Activated CD4-positive, alpha-beta T cell treated with anti-CD3 and anti-CD28 coated beads, Interleukin-2, Interleukin-4, amounts not matched to agents 100 ng/mL and 50 ng/mL, durations not matched to agents 16 hours and 8 hours (primary cell): ENCODE data around the gene SKAP2.

Source experiments
- DNase-seq: peaks from one replicate; pipeline ENCODE4 v3.0.0-alpha.2; 2020; ENCODE audit warnings: low spot score

Gene SKAP2, protein sequence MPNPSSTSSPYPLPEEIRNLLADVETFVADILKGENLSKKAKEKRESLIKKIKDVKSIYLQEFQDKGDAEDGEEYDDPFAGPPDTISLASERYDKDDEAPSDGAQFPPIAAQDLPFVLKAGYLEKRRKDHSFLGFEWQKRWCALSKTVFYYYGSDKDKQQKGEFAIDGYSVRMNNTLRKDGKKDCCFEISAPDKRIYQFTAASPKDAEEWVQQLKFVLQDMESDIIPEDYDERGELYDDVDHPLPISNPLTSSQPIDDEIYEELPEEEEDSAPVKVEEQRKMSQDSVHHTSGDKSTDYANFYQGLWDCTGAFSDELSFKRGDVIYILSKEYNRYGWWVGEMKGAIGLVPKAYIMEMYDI

DNA sequence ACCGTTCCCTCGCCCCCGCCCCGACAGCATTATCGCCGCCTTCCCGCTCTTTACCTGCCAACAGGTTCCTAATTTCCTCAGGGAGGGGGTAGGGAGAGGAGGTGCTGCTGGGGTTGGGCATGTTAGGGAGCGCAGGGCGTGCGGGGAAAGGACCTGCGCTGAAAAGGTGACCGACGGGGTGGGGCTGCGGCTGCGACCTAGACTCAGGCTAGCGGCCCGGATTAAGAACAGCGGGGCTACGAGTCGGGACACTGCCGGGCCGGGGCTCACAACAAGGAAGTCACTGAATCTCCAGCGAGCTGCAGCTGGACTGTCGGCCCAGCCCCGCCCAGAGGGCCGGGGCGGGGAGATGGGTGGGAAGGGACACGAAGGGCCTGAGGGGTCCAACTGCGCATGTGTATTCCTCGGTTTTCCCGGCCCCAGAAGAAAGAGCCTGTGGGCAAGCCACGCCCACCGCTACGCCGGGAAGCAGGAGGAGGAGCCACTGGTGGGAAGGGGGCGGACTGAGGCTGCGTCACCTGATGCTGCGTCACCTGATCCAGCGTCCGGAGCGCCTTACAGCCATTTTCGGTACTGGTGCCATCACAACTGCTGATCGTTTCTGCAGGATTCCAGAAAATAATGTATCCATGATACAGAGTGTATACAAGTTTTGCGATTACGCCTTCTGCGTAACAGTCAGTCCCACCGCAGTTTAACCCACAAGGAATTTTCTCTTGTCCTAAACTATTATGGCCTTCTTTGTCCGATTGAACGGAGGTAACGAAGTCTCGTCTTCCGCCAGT lies at the start of gene SKAP2:
TSS of gene SKAP2 (minus strand) at position 282 of the 785 bp plus-strand sequence. CDS start at position 121, 161 bp downstream.
- peak; percentile 96 for DNase-seq

DNA sequence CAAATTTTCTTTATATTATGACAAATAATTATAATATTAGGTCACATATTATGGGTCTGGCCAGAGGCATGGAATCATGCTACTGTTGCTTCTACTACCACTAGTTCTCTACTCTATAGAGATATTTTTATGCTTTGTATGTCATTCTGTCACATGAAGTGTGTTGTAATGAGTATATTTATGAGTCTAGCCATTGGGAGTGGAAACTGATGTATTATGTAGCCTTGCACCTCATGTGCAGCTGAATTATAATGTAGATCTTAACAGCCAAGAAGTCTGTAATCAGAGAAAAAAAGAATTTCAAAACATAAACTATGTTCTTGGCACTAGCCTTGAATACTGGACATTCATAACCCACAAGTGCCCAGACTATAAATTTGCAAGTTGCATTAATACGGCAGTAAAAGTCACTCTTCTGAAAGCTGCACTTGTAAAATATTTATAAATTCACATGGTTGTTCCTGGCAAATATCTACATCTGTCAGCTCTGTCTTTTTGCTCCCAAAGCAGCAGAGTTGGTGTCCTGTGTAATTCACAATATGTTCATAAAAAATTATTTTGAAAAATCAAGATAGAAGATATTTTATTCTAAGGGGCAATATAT lies 48.6 kb upstream of the SKAP2 start:
- DNase-seq, result no peak

DNA sequence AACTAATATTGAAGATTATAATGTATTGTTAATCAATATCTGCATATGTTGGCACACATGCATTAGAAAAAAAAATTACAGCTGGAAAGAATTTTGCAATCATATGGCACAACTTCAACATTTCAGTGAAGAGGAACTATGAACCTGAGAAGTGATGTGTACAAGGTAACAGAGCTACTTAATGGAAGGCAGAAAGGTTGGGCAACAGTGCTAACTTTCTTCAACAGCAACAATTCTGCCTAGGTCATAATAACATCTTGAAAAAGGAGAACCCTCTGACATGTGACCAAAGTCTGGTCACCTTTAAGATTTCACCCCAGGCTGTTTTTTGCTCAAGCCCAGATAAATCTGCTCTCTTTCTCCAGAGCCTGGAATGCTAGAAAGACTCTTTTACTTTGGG lies 47.9 kb upstream of the SKAP2 start:
- no peak for DNase-seq

DNA sequence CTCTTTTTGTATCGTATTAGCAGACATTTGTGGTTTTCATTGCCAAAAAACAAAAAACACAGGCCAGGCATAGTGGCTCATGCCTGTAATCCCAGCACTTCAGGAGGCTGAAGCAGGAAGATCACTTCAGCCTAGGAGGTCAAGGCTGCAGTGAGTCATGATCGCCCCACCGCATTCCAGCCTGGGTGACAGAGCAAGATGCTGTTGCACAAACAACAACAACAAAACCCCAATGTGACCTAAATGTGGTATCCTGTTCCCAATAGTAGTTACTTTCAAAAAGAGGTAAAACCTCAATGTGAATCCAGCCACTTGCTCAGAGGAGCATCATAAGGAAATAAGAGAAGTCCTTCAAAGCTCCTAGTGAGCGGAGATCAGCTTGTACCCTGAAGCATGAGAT lies 45.8 kb upstream of the SKAP2 start:
- no peak for DNase-seq

DNA sequence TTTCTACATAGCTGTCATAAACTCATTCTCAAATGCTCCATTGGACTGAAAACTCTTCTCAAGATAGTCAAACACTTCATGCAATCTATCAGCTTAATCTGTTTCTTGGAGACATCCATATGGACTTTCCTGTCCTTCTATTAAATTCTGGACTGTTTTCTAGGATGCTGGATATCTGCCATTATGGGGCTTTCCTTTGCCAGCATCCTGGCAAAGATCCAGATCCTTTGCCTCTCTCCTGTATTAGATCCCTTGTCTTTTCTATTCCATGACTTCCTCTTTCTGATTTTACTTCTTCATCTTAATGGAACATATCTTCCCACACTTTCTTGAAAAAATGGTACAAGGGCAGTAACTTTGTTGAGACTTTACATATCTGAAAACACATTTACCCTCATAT lies 35.9 kb upstream of the SKAP2 start:
- no peak for DNase-seq

DNA sequence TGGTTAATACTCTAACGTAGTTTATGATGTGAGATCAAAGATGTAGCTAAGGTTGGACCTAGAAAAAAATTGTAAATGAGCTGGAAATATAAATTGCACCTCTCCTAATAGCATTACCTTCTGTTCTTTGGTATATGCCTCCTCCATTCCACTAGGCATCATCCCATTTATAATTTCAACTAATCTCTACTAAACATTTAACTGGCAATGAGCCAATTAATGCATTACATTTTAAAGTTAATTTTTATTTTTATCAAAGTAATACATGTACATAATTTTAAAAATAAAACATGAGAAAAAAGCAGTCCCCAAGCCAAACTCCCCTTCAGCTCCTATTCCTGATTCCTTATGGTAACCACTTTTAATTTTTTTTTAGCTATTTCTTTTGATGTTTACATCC lies 35.1 kb upstream of the SKAP2 start:
- DNase-seq, result no peak

DNA sequence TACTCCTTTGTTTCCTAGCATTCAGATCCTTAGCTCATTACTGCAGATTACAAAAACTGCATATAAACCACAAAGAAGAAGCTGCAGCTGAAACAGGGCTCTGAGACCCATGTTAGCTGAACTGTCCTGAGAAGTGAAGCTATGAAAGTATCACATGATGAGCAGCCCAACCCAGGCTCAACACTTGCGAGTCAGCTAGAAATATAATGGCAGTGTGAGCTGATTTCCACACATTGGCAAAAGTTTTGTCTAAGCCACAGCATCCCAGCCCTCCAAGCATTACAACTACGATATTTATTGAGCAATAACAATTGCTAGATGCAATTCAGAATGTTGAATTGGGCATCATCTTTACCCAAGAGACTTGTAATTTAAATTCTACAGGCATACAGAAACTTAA lies 34.5 kb upstream of the SKAP2 start:
- DNase-seq, result no peak

DNA sequence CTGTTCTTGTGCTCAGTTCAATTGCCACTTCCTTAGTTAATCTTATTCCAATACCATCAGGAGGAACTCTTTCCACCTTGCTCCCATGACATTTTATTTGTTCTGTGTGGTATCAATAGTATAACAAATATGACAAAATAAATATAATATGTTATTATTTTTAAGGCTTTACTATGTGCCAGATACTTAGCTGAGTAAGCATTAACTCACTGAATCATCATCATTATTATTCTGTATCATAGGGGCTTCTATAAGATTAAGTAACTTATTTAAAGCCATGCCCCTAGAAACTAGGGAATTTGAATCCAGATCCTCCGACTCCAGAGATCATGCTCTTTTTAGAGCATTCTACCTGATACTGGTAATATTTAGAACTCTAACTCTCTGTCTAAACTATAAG lies 33.5 kb upstream of the SKAP2 start:
- no peak for DNase-seq

DNA sequence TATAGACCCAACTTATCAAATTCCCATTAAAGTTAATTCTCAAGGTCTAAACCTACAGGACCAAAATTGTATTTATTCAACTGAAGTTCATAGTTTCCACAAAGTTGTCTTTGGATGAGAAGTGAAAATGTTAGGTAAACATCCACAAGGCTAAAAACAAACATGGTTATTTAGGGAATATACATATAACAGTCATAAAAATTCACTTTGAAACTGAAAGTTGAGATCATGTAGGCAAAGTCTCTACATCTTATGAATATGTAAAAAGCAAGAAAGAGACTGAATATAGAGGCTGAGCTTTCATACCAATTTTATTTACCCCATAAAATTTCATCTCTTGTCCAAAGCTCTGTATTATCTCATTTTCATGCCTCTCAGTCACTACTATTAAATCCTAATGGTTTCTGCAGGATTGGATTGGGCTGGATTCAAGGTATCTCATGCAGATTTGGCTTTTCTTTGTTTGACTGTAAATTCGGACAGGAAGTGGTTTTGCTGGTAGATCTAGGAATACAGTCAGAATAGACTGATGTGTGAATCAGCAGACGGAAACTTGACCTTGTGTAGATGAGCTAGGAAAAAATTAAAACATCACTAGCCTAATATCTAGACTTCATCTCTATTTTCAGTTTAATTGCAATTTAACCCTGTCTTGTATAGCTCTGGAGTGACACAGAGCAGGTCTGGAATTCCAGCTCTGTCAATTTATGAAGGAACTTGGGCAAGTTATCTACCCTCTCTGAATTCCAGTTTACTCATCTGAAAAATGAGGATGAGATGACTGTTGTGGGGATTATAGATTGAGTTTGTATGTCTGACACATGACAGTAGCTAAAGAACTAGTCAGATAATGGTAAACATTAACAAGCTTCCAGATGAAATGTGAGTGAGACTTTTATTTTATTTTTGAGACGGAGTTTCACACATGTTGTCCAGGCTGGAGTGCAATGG lies 27.3 kb upstream of the SKAP2 start:
- DNase-seq, result no peak

DNA sequence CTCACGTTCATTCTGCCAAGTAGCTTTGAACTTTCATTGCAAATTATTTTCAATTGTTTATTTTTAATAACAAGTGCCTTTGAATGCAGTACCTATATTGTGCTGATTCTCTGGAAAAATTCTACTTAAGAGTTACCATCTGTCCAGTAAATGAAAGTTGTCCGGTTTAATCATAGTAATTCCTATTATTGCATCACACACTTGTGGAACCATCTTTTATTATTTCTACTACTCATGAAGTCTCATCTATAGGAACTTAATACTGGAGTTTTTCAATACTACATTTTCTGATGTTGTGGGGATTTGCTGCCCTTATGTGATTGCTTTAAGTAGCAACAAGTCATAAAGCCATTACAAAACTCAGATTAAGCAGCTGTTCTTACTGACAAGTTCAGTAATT lies 16.5 kb upstream of the SKAP2 start:
- DNase-seq, result no peak

DNA sequence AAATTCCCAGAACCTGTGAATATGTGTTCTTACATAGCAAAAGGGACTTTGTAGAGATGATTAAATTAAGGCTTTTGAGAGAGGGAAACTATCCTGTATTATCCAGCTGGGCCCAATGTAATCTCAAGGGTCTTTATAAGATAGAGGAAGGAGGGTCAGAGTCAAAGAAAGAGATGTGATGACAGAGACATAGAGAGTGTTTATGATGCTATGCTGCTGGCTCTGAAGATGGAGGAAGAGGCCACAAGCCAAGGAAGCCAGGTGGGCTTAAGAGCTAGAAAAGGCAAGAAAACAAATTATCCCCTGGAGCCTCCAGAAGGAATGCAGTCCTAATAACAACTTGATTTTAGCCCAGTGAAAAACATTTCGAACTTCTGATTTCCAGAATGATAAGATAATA lies 15.3 kb upstream of the SKAP2 start:
- DNase-seq, result no peak

DNA sequence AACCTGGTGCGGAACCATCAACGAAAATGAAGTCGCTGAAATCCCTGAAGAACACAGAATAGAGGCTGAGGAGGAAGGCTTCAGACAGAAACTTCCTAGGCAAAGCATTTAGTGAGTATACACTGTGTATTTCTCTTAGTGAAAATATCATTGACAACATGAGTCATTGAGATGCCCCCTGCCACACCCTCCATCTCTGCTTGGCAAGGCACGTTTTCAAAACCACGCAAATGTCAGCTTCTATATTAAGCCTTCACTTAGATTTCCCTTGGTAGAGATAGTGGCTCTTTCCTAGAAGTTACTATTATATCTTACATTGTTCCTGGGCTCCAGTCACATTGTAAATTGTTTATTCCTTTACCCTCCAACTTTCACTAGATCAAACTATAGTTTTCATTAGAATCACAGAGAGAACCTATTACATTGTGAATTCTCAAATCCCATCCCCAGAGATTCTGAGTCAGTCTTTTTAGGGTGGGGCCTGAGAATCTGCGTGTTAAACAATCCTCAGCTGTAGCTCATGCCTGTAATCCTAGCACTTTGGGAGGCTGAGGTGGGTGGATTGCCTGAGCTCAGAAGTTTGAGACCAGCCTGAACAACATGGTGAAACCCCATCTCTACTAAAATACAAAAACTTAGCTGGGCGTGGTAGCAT lies 4.6 kb upstream of the SKAP2 start:
- no peak for DNase-seq

DNA sequence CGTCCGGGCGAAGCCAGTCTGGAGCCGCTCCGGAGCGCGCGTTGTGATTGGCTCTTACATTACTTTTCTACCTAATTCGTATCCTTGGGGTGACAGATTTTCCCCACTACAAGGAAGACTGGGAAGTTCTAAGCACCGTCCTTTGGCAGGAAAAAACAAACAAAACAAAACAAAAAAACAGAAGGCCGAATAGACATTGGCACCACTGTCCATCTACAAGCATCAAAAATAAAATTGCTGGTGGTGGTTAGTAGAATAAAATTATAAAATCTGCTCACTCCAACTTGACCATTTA lies 651 bp upstream of the SKAP2 start:
- no peak for DNase-seq

DNA sequence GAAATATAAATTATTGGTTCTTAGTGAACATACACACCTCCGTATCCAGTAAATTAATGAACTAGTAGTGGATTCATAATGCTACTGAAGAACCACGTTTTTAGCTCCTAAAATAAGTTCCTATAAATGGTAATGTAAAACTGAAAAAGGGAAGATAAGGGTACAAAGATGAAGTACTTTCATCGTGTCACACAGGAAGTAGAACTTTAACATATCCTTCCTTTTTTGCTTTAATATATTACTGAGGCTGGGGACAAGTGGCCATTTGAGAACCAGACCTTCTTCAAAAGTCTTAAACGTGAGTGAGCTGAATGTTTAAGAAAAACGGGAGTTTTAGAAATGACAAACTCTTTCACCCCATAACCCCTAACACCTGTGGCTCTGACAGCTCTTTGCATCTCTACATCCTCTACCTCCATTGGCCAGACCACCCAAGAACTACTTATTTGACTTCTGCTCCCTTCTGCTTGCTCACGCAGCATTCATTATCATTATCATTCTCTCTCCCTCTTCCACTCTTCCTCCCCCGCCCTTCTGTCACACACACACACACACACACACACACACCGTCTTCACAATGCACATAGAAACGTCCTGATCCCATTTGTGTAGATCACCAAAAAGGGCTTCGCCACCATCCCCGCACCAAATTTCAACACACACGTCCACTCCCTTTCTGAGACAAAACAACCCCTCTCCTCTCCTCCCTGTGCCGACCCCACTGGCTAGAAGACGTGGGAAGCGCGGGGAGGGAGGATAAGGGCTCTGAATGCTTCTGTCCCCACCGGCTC lies 677 bp downstream of the SKAP2 start:
- DNase-seq, result peak; percentile 7

DNA sequence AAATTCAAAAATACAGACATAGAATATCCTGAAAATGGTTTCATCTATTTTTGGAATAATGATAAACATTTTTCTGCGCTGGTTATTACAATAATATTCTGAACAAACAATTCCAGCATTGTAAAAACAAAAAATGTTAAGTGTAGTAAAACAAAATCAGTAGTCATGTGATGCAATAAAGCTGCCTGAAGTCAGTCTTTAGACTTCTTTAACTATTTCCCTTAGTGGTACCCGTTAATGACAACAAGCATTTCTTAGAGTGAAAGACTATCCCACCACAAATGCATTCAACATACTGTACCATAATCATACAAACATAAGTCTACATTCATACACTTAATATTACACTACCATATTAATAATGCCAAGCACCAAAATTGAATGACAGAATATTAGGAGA lies 1.6 kb downstream of the SKAP2 start:
- no peak for DNase-seq

DNA sequence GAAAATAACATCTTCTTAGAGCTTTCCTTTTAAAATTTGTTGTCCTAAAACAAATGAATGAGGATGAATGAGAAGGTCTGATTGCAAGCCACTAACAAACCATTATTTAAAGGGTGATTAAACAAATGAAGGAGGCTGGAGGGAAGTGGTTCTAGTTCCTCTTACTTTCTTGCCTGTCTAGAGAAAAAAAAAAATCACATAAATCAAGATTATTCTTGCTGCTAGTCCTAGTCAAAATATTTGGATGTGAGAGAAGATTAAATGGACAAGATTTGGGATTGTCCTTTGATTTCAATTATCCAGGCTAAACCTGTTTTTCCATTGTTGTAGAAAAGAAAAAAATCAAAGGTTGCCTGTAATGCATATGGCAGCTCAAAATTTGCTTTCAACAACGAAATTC lies 3.3 kb downstream of the SKAP2 start:
- DNase-seq, result no peak

DNA sequence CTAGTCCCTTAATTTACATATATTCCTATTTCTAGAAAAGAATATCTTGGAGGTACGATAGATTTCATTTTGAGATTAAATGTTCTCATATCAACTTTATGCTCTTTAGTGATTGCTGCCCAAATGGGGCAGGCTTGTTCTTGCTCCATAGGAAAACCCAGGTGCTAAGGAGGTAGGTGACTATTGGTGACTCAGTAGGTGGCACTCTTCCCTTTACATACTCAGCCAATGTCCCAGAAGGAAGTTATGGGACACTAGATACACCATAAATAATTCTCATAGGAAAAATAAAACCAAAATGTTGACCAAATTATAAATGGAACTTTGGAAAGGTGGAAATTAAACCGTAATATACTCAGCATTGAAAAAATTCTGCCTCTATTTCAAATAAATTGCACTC lies 4.0 kb downstream of the SKAP2 start:
- DNase-seq, result no peak

DNA sequence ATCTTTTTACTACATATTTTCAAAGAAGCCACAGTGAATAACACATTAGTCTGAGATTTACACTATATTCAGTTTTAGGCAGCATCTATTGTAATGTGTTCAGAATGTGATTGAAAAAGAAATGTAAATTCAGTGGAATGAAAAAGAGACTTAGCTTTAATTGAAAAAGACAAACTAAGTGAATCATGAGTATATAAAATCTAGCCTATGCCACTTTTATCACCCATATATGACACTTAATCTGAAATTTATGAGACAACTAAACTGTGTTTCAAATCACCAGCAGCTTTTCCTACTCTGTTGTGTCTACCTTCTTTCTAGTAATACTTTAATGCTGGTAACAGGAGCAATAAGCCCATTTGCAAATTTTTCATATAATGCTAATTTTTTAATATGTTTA lies 4.7 kb downstream of the SKAP2 start:
- no peak for DNase-seq

DNA sequence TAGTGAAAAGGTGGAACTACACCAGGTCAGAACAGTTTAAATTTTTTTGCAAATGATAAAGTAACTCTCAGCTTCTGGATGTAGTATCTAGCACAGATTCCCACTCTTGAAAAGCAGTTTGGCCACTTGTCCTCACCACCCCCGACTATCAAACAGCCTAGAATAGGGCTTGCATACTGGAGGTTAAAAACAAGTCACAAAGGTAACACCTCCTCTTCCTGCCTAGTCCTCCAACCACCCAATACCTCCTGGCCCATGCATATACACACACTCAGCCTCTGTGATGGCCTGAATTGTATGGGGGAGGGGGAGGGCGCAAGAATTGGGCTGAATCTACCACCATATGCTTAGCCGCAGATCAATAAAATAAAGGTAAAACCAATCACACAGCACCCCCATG lies 5.7 kb downstream of the SKAP2 start:
- no peak for DNase-seq

DNA sequence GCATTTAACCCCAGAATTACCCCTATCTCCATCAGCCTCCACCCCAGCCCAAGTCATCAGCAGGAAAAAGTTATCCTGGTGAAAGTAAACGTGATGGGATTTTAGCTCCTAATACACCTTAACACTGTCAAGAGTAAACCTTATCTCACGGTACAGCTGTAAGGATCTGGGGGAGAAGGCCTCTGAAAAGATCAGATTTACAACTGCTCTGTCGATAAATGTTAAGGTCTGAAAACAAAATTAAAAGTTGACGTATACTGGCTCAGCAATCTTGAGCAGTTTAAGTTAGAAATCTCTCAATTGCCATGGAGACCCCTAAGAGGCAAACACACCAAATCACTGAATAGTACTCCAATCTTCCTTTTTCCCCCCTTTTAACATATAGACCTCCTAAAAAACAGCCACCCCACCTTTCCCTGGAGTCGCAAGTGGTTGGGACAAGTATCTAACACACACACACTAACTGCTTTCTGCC lies 6.1 kb downstream of the SKAP2 start:
- no peak for DNase-seq
